Measurements from ENCODE around the gene C6orf62. TPM values are rescaled to one million over a fixed set of nuclear protein-coding genes. Genes with fewer than 3 reads are reported as not detected.
"Not testable (repeated sequence)": the region's sequence is repeated elsewhere in the genome, so short reads cannot be mapped to it uniquely, and the experiment has no call there.

Gene C6orf62
- total RNA-seq, 1 donor from 2014 or later = 85.0 TPM

- Mint-ChIP-seq H3K27ac (ENCODE audit: unreplicated experiment) (no peak overlapping the region), H3K9me3 (no peaks in the 10 kb centered on the region), H3K27me3 (ENCODE audit: low read depth) (no peaks in the 10 kb centered on the region), H3K4me1 (no peaks in the 10 kb centered on the region), H3K4me3 (no peak overlapping the region), H3K36me3 (ENCODE audit: low read depth) (peaks cover 2% of the 10 kb centered on the region)
- no peak for DNase-seq (ENCODE audit: low read depth, low spot score)
- TF ChIP-seq CTCF (conservative IDR thresholded peaks at IDR 0.05) = no peak
These were observed 19.2 kb downstream of the C6orf62 start for GRCh38 chr6:24699521-24700359.

DNA sequence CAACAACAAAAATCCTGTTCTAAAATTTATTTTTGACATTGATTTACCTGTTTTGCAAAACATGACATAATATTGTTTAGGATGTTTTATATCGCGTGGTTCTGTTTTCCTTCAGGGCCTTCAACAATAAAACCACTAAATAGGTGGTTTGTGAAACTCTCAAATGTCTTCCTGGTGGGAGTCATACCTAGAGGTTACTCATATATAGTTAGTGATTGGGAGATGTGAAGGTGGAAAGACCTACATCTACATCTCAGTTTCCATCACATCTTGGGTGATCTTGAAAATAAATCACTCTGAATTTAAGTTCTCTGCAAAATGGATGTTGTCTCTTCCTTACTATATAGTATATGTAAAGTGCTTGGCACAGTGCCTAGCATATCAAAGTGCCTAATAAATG lies 22.9 kb downstream of the C6orf62 start:
- no peaks in the 10 kb centered on the region for H3K36me3 Mint-ChIP-seq (ENCODE audit: low read depth)
- no peak overlapping the region for H3K4me3 Mint-ChIP-seq

DNA sequence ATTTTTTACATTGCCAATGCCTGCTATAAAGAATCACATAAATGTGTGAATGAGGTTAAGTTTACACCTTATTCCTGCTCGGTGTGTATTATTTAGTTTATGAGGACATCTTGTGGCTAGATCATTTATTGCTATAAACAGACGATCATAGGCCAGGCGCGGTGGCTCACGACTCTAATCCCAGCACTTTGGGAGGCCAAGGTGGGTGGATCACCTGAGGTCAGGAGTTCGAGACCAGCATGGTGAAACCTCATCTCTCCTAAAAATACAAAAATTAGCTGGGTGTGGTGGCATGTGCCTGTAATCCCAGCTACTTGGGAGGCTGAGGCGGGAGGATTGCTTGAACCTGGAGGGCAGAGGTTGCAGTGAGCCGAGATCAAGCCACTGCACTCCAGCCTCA lies 23.3 kb downstream of the C6orf62 start:
- not testable (repeated sequence) for H3K36me3 Mint-ChIP-seq (ENCODE audit: low read depth); H3K4me1 Mint-ChIP-seq; H3K27me3 Mint-ChIP-seq (ENCODE audit: low read depth); H3K27ac Mint-ChIP-seq (ENCODE audit: unreplicated experiment); H3K4me3 Mint-ChIP-seq; H3K9me3 Mint-ChIP-seq
- peak; percentile 11 for DNase-seq (ENCODE audit: low read depth, low spot score)
- TF ChIP-seq CTCF (conservative IDR thresholded peaks at IDR 0.05) = peak; percentile 72

More for the DNA sequence above, 22.9 kb downstream of the C6orf62 start:
- H3K9me3 Mint-ChIP-seq = no peaks in the 10 kb centered on the region
- DNase-seq (ENCODE audit: low read depth, low spot score) = no peak
- no peaks in the 10 kb centered on the region for H3K27me3 Mint-ChIP-seq (ENCODE audit: low read depth)
- H3K27ac Mint-ChIP-seq (ENCODE audit: unreplicated experiment) = no peak overlapping the region
- TF ChIP-seq CTCF (conservative IDR thresholded peaks at IDR 0.05) = no peak
- H3K4me1 Mint-ChIP-seq = no peaks in the 10 kb centered on the region

GRCh38 chr6:24694198-24694597 lies 24.8 kb downstream of the C6orf62 start:
- no peak for TF ChIP-seq CTCF (conservative IDR thresholded peaks at IDR 0.05)
- no peak for DNase-seq (ENCODE audit: low read depth, low spot score)
- Mint-ChIP-seq H3K9me3 (no peaks in the 10 kb centered on the region), H3K27ac (ENCODE audit: unreplicated experiment) (no peak overlapping the region), H3K27me3 (ENCODE audit: low read depth) (no peaks in the 10 kb centered on the region), H3K36me3 (ENCODE audit: low read depth) (no peaks in the 10 kb centered on the region), H3K4me3 (no peak overlapping the region), H3K4me1 (no peaks in the 10 kb centered on the region)

- H3K27me3 Mint-ChIP-seq (ENCODE audit: low read depth) = no peaks in the 10 kb centered on the region
- no peak for DNase-seq (ENCODE audit: low read depth, low spot score)
- no peaks in the 10 kb centered on the region for H3K4me1 Mint-ChIP-seq
- no peak overlapping the region for H3K4me3 Mint-ChIP-seq
- TF ChIP-seq CTCF (conservative IDR thresholded peaks at IDR 0.05) = no peak
- H3K27ac Mint-ChIP-seq (ENCODE audit: unreplicated experiment) = no peak overlapping the region
- no peaks in the 10 kb centered on the region for H3K36me3 Mint-ChIP-seq (ENCODE audit: low read depth)
- H3K9me3 Mint-ChIP-seq = no peaks in the 10 kb centered on the region
These were observed 25.9 kb downstream of the C6orf62 start for GRCh38 chr6:24692848-24693592.
